ENCODE measurements around the gene ESPN.
"Not testable (repeated sequence)": the region's sequence is repeated elsewhere in the genome, so short reads cannot be mapped to it uniquely, and the experiment has no call there.

Gene ESPN

DNA sequence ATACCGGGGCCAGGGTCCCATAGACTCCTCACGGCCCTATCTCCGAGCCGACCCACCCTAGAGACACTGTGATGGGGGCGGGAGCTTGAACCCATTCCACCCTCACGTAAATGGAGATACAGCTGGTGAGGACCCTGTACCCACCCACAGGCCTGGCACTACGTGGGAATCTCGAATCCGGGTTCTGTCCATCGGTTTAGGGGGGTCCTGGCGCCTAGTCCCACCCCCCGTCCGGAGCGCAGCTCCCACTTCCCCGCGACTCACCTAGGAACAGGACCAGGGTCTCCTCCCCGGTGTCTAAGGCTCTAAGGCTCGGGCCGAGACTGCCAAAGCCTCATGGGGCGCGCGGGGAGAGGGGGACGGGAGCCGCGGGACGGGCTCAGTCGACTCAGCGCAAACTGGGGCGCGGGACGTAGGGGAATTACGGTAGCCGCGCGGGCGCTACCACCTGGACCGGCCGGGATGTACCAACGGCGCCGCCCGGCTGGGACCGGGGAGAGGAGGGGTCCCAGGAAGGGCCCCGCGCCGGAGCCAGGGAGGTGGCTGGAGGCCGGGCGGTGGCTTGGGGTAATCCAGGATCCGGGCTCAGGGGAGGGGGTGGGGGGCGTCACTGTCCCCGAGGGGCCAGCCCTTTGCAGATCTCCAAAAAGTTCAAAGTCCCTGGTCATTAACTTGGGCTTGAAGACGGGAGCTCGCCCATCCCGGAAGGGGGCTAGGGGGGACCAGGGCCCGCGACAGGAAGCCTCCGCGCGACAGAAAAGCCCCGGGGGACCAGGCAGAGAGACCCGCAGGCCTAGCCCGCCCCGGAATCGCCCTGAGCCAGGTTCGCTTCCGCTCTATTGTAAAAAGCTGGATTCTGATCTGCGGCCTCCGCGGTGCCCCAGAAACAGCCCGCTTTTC, 65.9 kb downstream of the ESPN start:
- TF ChIP-seq, protein P1, sequence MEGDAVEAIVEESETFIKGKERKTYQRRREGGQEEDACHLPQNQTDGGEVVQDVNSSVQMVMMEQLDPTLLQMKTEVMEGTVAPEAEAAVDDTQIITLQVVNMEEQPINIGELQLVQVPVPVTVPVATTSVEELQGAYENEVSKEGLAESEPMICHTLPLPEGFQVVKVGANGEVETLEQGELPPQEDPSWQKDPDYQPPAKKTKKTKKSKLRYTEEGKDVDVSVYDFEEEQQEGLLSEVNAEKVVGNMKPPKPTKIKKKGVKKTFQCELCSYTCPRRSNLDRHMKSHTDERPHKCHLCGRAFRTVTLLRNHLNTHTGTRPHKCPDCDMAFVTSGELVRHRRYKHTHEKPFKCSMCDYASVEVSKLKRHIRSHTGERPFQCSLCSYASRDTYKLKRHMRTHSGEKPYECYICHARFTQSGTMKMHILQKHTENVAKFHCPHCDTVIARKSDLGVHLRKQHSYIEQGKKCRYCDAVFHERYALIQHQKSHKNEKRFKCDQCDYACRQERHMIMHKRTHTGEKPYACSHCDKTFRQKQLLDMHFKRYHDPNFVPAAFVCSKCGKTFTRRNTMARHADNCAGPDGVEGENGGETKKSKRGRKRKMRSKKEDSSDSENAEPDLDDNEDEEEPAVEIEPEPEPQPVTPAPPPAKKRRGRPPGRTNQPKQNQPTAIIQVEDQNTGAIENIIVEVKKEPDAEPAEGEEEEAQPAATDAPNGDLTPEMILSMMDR (IDR thresholded peaks at IDR 0.05): no peak
- peaks cover 1% of the 10 kb centered on the region for H3K4me1 ChIP-seq

DNA sequence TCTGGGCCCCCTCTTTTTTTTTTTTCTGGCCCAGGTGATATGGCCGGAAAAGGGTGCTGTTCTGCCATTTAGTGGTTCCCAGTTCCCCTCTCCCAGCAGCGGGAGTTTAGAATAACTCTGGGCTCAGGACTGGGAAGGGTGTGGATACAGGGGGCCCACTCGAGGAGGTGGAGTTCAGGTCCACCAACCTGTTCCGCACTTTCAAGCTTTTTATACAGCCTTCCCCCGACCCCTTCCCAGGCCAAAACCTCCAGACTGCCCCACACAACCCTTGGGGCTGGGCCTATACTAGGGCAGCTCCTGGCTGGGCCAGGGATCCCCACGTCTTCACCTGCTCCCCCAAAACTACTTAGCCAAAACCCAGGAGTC, 66.5 kb downstream of the ESPN start:
- Histone ChIP-seq H3K27ac (peak overlapping the region; percentile 41), H3K9ac (peak overlapping the region; percentile 3), H3K79me2 (no peaks in the 10 kb centered on the region), H3K4me1 (peaks cover 3% of the 10 kb centered on the region), H2AFZ (peak overlapping the region; percentile 61), H3K9me3 (ENCODE audit: control insufficient read depth, low read length) (no peaks in the 10 kb centered on the region), H3K4me2 (ENCODE audit: low read length) (peak overlapping the region; percentile 92), H3K36me3 (ENCODE audit: control insufficient read depth, insufficient read depth, low read length) (no peaks in the 10 kb centered on the region), H3K4me3 (ENCODE audit: low read depth, low read length) (peak overlapping the region; percentile 90), H3K27me3 (ENCODE audit: control insufficient read depth, insufficient read depth, low read length) (peaks cover 3% of the 10 kb centered on the region)
- TF ChIP-seq, protein P1 (IDR thresholded peaks at IDR 0.05): no peak

More for the DNA sequence above, 65.9 kb downstream of the ESPN start:
- Histone ChIP-seq H3K4me3 (ENCODE audit: low read depth, low read length) (peak overlapping the region; percentile 90), H2AFZ (peak overlapping the region; percentile 61), H3K36me3 (ENCODE audit: control insufficient read depth, insufficient read depth, low read length) (no peaks in the 10 kb centered on the region), H3K27me3 (ENCODE audit: control insufficient read depth, insufficient read depth, low read length) (peaks cover 6% of the 10 kb centered on the region), H3K9me3 (ENCODE audit: control insufficient read depth, low read length) (no peaks in the 10 kb centered on the region), H3K79me2 (no peaks in the 10 kb centered on the region), H3K9ac (peak overlapping the region; percentile 3), H3K27ac (peak overlapping the region; percentile 41), H3K4me2 (ENCODE audit: low read length) (peak overlapping the region; percentile 92)

DNA sequence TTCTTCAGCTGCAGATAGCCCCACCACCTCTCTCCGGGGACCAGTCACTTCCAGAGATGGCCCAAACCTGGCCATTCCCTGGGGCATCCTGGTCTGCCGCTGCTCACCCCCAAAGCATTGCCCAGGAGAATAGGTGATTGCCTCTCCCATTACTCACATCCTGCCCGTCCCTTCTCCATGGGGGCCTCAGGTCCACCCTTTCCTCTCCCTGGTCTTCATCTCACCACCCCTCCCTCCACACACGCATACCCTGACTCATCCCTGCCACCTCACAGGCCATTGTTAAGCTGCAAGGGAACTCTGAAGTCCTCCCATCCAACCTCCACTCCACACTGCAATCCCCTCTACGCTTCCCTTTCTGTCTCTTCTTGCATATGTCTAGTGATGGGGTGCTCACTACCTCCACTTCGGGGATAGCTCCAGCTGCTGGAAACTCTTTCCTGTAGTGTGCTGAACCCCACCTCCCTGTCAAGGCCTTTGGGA, 66.9 kb downstream of the ESPN start, which contains the start of gene PLEKHG5:
Gene PLEKHG5 (minus strand): TSS at position 188 of the 483 bp plus-strand sequence. CDS start 14,096 bp downstream, outside the sequence.
- H3K27ac ChIP-seq: peak within 1 kb of the TSS; percentile 41
- no peaks in the 10 kb centered on the region for H3K27me3 ChIP-seq (ENCODE audit: control insufficient read depth, insufficient read depth, low read length)
- H3K4me3 ChIP-seq (ENCODE audit: low read depth, low read length): peak within 1 kb of the TSS; percentile 90
- H3K9ac ChIP-seq: peak within 1 kb of the TSS; percentile 3
- H3K4me2 ChIP-seq (ENCODE audit: low read length): peak within 1 kb of the TSS; percentile 92
- peaks cover 4% of the 10 kb centered on the region for H3K4me1 ChIP-seq
- no peaks in the 10 kb centered on the region for H3K9me3 ChIP-seq (ENCODE audit: control insufficient read depth, low read length)
- peak within 1 kb of the TSS; percentile 61 for H2AFZ ChIP-seq
- H3K79me2 ChIP-seq: no peaks in the 10 kb centered on the region
- TF ChIP-seq, protein P1 (IDR thresholded peaks at IDR 0.05): no peak
- H3K36me3 ChIP-seq (ENCODE audit: control insufficient read depth, insufficient read depth, low read length): no peaks in the 10 kb centered on the region

DNA sequence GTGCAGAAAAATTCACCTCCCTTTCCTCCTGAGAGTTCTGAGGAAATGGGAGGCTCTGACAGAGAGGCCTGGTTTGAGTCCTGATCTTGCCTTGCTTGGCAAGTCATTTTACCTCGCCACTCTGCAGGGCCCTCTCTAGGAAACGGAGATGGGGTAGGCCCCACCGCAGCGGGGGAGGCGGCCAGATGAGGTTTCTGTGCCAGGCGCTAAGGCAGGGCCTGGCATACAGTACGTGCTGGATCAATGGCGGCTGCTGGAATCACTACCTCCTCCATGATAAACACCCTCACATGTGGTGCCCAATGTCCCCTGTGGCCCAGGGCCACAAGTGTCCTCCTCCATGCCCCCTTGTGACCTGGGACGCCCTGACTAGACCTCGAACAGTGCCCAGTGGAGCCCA, 67.4 kb downstream of the ESPN start:
- Histone ChIP-seq H2AFZ (no peak overlapping the region), H3K27me3 (ENCODE audit: control insufficient read depth, insufficient read depth, low read length) (no peaks in the 10 kb centered on the region), H3K4me2 (ENCODE audit: low read length) (no peak overlapping the region), H3K9me3 (ENCODE audit: control insufficient read depth, low read length) (no peaks in the 10 kb centered on the region), H3K27ac (no peak overlapping the region), H3K36me3 (ENCODE audit: control insufficient read depth, insufficient read depth, low read length) (no peaks in the 10 kb centered on the region), H3K9ac (no peak overlapping the region), H3K79me2 (no peaks in the 10 kb centered on the region), H3K4me3 (ENCODE audit: low read depth, low read length) (no peak overlapping the region), H3K4me1 (peaks cover 7% of the 10 kb centered on the region)
- TF ChIP-seq, protein P1 (IDR thresholded peaks at IDR 0.05): no peak

DNA sequence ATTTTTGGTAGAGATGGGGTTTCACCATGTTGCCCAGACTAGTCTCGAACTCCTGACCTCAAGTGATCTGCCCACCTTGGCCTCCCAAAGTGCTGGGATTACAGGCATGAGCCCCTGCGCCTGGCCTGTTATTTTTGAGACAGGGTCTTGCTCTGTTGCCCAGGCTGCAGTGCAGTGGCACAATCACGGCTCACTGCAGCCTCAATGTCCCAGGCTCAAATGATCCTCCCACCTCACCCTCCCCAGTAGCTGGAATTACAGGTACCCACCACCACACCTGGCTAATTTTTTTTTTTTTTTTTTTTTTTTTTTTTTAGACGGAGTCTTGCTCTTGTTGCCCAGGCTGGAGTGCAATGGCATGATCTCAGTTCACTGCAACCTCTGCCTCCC, 69.3 kb downstream of the ESPN start:
- not testable (repeated sequence) for H3K4me2 ChIP-seq (ENCODE audit: low read length); H3K9ac ChIP-seq; H3K79me2 ChIP-seq; H3K36me3 ChIP-seq (ENCODE audit: control insufficient read depth, insufficient read depth, low read length); H3K27ac ChIP-seq; H2AFZ ChIP-seq; H3K4me3 ChIP-seq (ENCODE audit: low read depth, low read length); H3K9me3 ChIP-seq (ENCODE audit: control insufficient read depth, low read length); H3K4me1 ChIP-seq; H3K27me3 ChIP-seq (ENCODE audit: control insufficient read depth, insufficient read depth, low read length)

Measured in parathyroid adenoma (tissue), 2 donors.